Transverse colon (tissue), 4 donors: Measurements from ENCODE around the gene ALKBH5. TPM values are rescaled to one million over a fixed set of nuclear protein-coding genes. Genes with fewer than 3 reads are reported as not detected.

ENCODE experiments used
- DNase-seq: peaks from one replicate; pipeline ENCODE4 v3.0.0-alpha.2; 2019
- H3K27ac ChIP-seq, 4 donors: fragments of 200-600 bp; sonication (generic); 2 replicates each; pipeline ENCODE4 v1.5.1; 2016 to 2018; ENCODE audit warnings: inconsistent platforms in 4 of 4
- H3K27me3 ChIP-seq: fragments of 200-600 bp; sonication (generic); 2 replicates; pipeline ENCODE4 v1.5.1; 2017; ENCODE audit warnings: inconsistent platforms
- H3K36me3 ChIP-seq, 4 donors: fragments of 200-600 bp; sonication (generic); 2 replicates each; pipeline ENCODE4 v1.5.1; 2017 to 2019; ENCODE audit warnings: inconsistent platforms in 4 of 4
- H3K4me1 ChIP-seq, 4 donors: fragments of 200-600 bp; sonication (generic); 2 replicates each; pipeline ENCODE4 v1.5.1; 2017 to 2020; ENCODE audit warnings: inconsistent platforms in 4 of 4
- H3K4me3 ChIP-seq, 4 donors: fragments of 200-600 bp; sonication (generic); 1 replicate in 1 of 4; 2 replicates in 3 of 4; pipeline versions ENCODE4 v1.5.1 to v1.6.1; 2017 to 2019; ENCODE audit warnings: inconsistent platforms in 4 of 4
- H3K9me3 ChIP-seq, 2 donors: fragments of 200-600 bp; sonication (generic); 2 replicates each; pipeline ENCODE4 v1.5.1; 2017 to 2019; ENCODE audit warnings: inconsistent platforms in 2 of 2
- CTCF ChIP-seq, 5 experiments: fragments of 200-600 bp in 3 of 5; fragments of 450-650 bp in 2 of 5; sonication (generic) in 3 of 5; IDR thresholded peaks; 1 replicate in 2 of 5; 2 replicates in 3 of 5; pipeline ENCODE4 v1.5.1; 2016 to 2017; ENCODE audit warnings: antibody characterized with exemption in 5 of 5, inconsistent platforms in 3 of 5, mild to moderate bottlenecking in 2 of 5, moderate library complexity in 1 of 5
- EP300 ChIP-seq: sonication (generic); formaldehyde crosslinking; IDR thresholded peaks from one replicate; pipeline ENCODE4 v1.6.1; 2017; ENCODE audit warnings: antibody characterized with exemption, low read depth
- POLR2A ChIP-seq: fragments of 450-650 bp; IDR thresholded peaks from one replicate; pipeline ENCODE4 v1.6.1; 2016; ENCODE audit warnings: antibody characterized with exemption, mild to moderate bottlenecking, moderate library complexity
- POLR2AphosphoS5 ChIP-seq, 3 donors: sonication (generic); formaldehyde crosslinking; IDR thresholded peaks; one replicate each; pipeline ENCODE4 v1.6.1; 2016; ENCODE audit warnings: antibody characterized with exemption in 3 of 3
- WGBS, 2 donors: methylation state at CpG; one replicate each; pipeline ENCODE4 v1.1.5; 2018; ENCODE audit warnings: low coverage in 1 of 2; 5-methylcytosine and 5-hydroxymethylcytosine counted together
- in situ Hi-C, 4 donors: fragments of 200-750 bp; cut with MboI; loops; one replicate each; pipeline versions ENCODE4 v1.15.0 to v1.15.1; 2017; ENCODE audit warnings: low sequenced_read_pairs in 3 of 4, low pct_ligation_motif_present in 1 of 4, low pct_unique_long_range_greater_than_20kb in 1 of 4
- intact Hi-C: fragments of 100-400 bp; cut with DNase I; formaldehyde crosslinking; loops from one replicate; pipeline ENCODE4 v1.15.1; 2023; ENCODE audit warnings: low total_unique reads
- total RNA-seq, 4 donors: library from RNA; depleted of rRNA; stranded (reverse); fragments of >200 nt; gene quantifications; one replicate each; pipeline ENCODE4 v1.1.0, GENCODE V29; 2016

The ALKBH5 gene
- total RNA-seq, 4 donors from 2014 or later, result 69.2 to 109 (median 88.4) TPM

- DNase-seq, result no peak
- no peak overlapping the region for H3K27ac ChIP-seq
- H3K27me3 ChIP-seq, result peaks cover 6% of the 10 kb centered on the region
- intact Hi-C loops, result no loop called here
- TF ChIP-seq POLR2A (no peak), POLR2AphosphoS5 (IDR thresholded peaks at IDR 0.05) (no peak)
- H3K9me3 ChIP-seq, result no peaks in the 10 kb centered on the region
- no peaks in the 10 kb centered on the region for H3K4me1 ChIP-seq
- in situ Hi-C loops, result no loop called here
- WGBS, 2 donors, result 89% methylated on average over 14 of the region's 14 CpGs; no CpG with 5 or more reads in 1 of the 2 donors
- no peaks in the 10 kb centered on the region for H3K36me3 ChIP-seq
- H3K4me3 ChIP-seq, result no peak overlapping the region
Observed at GRCh38 chr17:18139498-18139897, 44.1 kb upstream of the ALKBH5 start.

GRCh38 chr17:18139949-18140348 is 43.7 kb upstream of the ALKBH5 start:
- Histone ChIP-seq H3K9me3 (no peaks in the 10 kb centered on the region), H3K27me3 (peaks cover 6% of the 10 kb centered on the region), H3K27ac (no peak overlapping the region), H3K36me3 (no peaks in the 10 kb centered on the region), H3K4me1 (no peaks in the 10 kb centered on the region), H3K4me3 (no peak overlapping the region)
- intact Hi-C loops (loop anchor here (10.0 kb wide), 1 partner anchor 65 kb away; no protein-coding TSS in a partner anchor), in situ Hi-C loops (loop anchor here in 1 of 4 donors (10.0 kb wide), 1 partner anchor 75 kb away; no protein-coding TSS in a partner anchor)
- WGBS, 2 donors, result 50 to 71% methylated on average over 1 to 3 of the region's 3 CpGs
- TF ChIP-seq POLR2AphosphoS5 (IDR thresholded peaks at IDR 0.05) (no peak), POLR2A (no peak), EP300 (no peak), CTCF (IDR thresholded peaks at IDR 0.05) (no peak)
- no peak for DNase-seq

- WGBS, 2 donors, result 81% methylated on average over 3 of the region's 3 CpGs; no CpG with 5 or more reads in 1 of the 2 donors
- no peaks in the 10 kb centered on the region for H3K36me3 ChIP-seq
- H3K4me1 ChIP-seq, result no peaks in the 10 kb centered on the region
- H3K4me3 ChIP-seq, result no peak overlapping the region
- no peak for TF ChIP-seq EP300
- TF ChIP-seq POLR2A, result no peak
- TF ChIP-seq POLR2AphosphoS5 (IDR thresholded peaks at IDR 0.05), result no peak
- no peak for TF ChIP-seq CTCF (IDR thresholded peaks at IDR 0.05)
- no peak overlapping the region for H3K27ac ChIP-seq
- DNase-seq, result no peak
- in situ Hi-C loops, result loop anchor here in 1 of 4 donors (10.0 kb wide), 1 partner anchor 74 kb away; no protein-coding TSS in a partner anchor
- no peaks in the 10 kb centered on the region for H3K9me3 ChIP-seq
- peaks cover 6% of the 10 kb centered on the region for H3K27me3 ChIP-seq
- intact Hi-C loops, result loop anchor here (10.0 kb wide), 1 partner anchor 64 kb away; no protein-coding TSS in a partner anchor
Observed at GRCh38 chr17:18140648-18141047, 43.0 kb upstream of the ALKBH5 start.

- in situ Hi-C loops (loop anchor here in 1 of 4 donors (10.0 kb wide), 1 partner anchor 73 kb away; no protein-coding TSS in a partner anchor), intact Hi-C loops (loop anchor here (10.0 kb wide), 1 partner anchor 63 kb away; no protein-coding TSS in a partner anchor)
- peaks cover 6% of the 10 kb centered on the region for H3K27me3 ChIP-seq
Observed at GRCh38 chr17:18141210-18141803, 42.3 kb upstream of the ALKBH5 start.

More at GRCh38 chr17:18141210-18141803, 42.3 kb upstream of the ALKBH5 start:
- Histone ChIP-seq H3K9me3 (no peaks in the 10 kb centered on the region), H3K36me3 (no peaks in the 10 kb centered on the region), H3K27ac (no peak overlapping the region), H3K4me3 (no peak overlapping the region), H3K4me1 (no peaks in the 10 kb centered on the region)
- TF ChIP-seq CTCF (IDR thresholded peaks at IDR 0.05) (peak; percentile 55 to 71 (median 67)), POLR2AphosphoS5 (IDR thresholded peaks at IDR 0.05) (no peak)
- DNase-seq, result no peak
- 4 to 28% methylated on average over 4 to 9 of the region's 9 CpGs for WGBS, 2 donors
